GM18907 (cell line): ENCODE data around the gene NR3C2.

ENCODE experiments used
- ATAC-seq: cut with Tn5 transposase; IDR thresholded peaks from one replicate; pipeline ENCODE4 v1.9.1; 2021; ENCODE audit warnings: mild to moderate bottlenecking, moderate library complexity; ENCODE audit not compliant: unreplicated experiment

The NR3C2 gene

DNA sequence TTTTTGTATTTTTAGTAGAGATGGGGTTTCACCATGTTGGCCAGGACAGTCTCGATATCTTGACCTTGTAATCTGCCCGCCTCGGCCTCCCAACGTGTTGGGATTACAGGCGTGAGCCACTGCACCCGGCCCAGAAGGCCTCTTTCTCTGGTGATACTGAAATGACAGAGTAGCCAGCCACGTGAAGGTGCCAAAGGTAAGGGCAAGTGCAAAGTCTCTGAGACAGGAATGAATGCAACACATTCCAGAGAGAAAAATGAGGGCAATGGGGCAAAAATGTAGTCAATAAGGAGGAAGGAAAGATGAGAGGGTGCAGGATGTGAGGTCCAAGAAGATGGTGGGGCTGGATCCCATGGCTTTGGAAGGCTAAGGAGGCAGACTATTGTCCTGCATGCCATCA, 176.0 kb downstream of the NR3C2 start:
- ATAC-seq = no peak

- ATAC-seq = no peak
Measured at GRCh38 chr4:148265627-148266026, 176.6 kb downstream of the NR3C2 start.

DNA sequence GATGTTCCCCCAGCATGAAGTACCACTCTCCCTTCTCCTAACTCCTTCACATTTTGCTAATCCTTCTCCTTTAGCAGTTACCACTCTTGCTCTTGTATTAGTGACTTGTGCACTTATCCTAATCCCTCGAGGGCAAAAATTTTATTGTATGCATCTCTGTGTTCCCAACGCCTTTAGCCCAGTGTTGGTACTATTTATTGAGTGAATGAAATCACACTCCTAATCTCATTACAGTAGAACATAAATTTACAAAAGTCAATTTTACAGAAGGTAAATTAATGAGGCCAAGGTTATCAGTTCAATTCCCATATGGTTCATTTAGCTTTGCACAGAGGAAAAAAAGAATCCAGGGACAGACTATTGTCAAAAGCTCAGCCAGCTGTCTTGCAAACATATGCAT, 178.4 kb downstream of the NR3C2 start:
- ATAC-seq = no peak

DNA sequence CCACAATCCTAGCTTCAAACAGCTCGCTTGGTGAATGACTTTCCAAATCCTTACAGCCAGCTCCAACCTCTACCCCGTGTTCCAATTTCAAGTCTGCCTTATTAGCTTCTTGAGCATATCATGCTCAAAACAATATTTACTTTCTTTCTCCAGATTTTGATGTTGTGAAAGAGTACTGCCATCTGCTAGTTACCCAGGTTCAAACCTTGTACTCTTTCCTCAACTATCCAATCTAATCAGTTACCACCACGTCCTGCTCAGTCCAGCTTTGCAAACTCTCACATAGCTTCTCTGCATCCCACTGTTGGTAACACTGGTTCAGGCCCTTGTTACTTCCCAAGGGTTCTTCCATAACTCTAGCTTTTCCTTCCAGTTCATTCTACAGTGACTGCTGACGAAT, 179.1 kb downstream of the NR3C2 start:
- ATAC-seq = no peak

DNA sequence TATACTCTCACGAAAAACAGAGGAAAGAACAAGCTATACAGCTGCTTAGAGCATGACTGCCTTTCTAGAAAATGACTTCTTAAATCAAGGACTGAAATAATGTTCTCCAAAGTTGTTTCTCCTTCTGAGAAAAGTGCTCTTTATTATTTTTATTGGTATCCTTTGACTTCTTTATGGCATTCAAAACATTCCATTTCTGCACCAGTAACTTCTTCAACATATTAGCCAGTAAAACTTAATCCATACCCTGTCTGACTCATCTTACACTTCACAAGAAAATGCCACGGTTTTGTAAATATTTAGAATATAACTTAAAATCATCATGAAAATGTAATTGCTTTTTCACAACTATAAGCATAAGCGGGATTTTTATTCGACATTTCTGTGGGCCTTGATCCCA, 180.4 kb downstream of the NR3C2 start:
- no peak for ATAC-seq

GRCh38 chr4:148259841-148260240, 182.4 kb downstream of the NR3C2 start:
- ATAC-seq = no peak

DNA sequence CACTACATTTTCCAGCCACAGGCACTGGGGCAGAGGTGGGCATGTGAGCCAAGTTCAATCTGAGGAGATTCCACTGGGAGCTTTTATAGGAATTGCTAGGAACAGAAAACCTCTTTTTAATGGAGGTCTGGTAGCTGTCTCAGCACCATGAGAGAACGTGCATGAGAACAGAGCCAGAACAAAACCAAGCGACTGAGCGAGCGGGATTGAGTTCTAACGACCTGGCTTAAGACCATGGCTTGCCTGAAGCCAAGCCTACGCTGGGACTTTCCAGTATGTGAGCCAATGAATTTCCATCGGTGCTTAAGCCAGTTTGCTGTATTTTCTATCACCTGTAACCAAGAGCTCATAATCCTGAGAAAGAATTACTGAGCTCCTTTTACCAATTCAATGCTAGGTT, 183.7 kb downstream of the NR3C2 start:
- no peak for ATAC-seq

DNA sequence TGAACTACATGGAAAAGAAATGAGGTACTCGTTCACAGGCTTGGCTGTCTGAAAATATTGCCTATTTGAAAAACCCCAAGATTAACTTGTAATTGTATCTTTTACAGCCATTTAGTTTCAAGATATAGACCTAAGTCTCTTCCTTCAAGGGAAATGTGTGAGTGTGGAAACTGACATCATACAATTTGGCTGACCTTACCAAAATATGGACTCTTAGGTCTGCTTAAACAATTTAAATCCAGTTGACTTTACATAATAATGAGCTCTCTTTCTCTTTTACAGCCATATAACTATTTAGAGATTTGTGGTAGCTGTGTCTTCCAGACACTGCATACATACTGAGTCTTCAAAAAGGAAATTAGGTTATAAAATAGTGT, 186.9 kb downstream of the NR3C2 start:
- no peak for ATAC-seq

DNA sequence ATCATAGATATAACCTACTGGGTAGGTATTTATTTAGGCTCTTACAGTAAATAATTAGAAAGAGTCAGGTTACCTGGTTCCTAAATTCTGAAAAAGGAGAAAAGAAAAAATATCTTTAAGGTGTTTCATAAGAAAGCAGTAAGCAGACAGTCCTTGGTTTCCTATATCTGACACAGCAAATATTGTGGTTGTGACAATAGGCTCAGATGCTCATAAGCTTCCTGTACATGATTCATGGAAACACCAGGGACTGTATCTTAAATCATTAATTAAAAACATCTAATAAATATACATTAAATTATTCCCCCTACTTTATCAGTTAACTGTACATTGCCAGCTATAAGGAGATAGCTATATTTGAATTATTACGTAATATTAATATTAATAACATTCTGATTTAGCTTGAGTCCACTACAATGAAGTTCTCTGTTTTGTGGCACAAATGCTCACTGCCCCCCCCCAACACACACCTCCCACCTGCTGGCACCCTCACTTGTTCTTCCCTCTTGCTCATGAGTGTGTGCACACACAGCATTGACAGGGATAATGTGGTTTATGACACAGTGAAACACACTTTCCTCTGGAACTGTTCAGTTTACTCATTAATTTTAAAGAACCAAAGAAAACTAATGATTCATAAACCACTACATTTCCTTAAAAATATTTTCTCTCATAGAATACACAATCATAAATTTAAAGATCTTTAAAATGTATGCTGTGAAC, 187.4 kb downstream of the NR3C2 start:
- ATAC-seq = no peak

- ATAC-seq = no peak
Measured at GRCh38 chr4:148253768-148254167, 188.4 kb downstream of the NR3C2 start.

GRCh38 chr4:148248824-148249223, 193.4 kb downstream of the NR3C2 start:
- ATAC-seq = no peak

DNA sequence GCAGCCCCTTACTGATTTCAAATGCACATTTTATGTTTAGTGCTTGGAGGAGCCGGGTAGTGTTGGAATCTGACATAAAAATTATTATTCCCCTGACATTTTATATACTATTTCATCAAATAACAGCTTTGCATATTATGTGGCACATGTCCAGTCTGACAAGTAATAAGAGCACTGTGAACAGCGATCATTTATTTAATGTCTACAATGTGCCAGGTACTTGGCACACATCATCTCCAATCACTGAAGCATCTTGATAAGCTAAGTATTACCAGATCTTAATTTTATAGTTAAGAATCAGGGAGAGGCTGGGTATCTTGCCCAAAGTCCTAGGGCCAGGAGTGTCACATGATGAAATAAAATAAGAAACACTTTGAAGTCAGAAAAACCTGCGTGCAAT, 197.2 kb downstream of the NR3C2 start:
- ATAC-seq = no peak

- no peak for ATAC-seq
Measured at GRCh38 chr4:148243837-148244236, 198.4 kb downstream of the NR3C2 start.

DNA sequence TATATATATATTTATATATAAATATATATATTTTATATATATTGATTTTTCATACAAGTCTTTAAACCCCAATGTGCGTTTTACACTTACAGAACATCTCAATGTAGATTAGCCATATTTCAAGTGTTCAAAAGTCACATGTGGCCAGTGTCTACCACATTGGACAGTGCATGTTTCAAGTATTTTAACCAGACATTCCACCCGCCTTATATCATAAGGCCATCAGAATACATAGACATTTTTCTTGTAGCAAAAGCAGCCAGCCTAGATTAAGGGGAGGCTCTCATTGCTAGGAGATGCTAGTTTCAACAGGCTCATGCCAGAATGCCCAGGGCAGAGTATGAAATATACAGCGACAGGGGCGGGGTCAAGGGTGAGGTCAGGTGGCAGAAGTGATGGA, 202.0 kb downstream of the NR3C2 start:
- no peak for ATAC-seq

DNA sequence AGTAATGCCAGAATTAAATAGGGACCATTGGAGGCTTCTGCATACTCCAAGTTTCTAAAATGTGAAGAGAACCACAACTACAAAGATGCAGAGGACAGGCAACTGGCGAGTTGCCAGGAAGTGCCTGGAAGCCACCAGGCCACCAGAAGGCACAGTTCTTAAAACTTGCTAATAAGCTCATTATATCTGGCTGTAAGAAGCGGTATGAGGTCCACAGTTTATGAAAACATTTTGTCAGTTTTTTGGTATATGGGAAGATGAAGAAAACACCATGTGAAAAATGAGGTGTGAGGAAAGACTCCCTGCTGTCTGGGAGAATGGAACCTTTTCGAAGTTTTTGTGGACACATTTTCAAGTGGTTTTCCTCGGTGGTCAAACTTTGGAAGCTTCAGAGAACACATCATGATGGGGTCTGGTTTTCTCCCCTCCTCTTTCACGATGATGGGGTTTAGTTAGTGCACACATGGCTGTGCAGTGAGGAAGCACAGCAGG, 202.7 kb downstream of the NR3C2 start:
- ATAC-seq = no peak

- no peak for ATAC-seq
Measured at GRCh38 chr4:148238811-148239493, 203.3 kb downstream of the NR3C2 start.

GRCh38 chr4:148238086-148238485, 204.1 kb downstream of the NR3C2 start:
- ATAC-seq = no peak

DNA sequence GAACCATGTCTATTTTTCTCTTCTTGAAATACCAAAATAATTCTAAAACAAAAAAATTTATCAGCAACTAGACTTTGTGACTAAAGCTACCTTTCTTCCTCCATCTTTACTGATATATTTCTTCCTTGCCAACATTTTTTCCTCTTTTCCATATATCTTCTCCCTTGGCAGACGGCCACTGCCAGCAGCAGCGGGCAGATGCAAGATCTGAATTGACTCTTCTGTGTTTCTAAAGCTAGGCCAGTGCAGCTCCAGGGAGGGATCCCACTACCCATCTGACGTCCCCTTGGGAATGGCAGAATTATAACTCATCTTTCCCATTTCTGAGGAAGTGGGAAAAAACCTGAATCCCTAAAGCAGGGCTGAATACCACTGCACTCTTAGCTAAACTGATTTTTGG, 206.4 kb downstream of the NR3C2 start:
- ATAC-seq = no peak

DNA sequence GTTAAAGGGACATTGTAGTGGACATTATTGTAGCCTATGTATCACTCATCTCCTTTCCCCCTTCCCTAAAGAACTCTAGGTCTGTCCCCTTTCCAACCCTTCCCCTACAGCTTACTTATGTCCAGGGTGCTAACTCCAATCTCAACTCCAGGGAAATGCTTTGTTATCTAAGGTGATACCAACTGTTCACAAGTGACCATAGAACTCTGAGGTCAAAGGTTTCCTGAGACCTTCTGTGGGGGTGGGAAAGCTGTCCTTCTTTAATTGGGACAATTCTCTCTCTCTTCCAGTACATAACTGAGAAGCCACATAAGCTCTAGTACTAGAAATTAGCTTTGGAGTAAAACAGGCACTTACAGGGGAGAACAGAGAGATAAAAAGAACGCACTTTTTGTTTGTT, 212.4 kb downstream of the NR3C2 start:
- ATAC-seq = no peak

- no peak for ATAC-seq
Measured at GRCh38 chr4:148229028-148229427, 213.2 kb downstream of the NR3C2 start.

- ATAC-seq = no peak
Measured at GRCh38 chr4:148227147-148227546, 215.1 kb downstream of the NR3C2 start.

DNA sequence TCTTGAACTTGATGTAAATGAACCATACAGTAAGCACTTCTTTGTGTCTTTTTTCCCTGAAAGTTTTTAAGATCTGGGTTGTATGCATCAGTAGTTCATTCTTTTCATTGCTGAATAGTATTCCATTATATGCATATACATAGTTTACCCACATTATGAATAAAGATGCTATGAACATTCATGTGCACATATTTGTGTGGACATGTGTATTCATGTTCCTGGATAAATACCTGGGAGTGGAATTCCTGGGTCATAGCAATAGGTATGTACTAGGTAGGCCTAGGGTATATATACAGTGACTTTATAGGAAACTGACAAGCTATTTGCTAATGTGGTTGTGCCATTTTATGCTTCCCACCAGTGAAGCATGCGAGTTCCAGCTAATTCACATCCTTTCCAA, 215.9 kb downstream of the NR3C2 start:
- no peak for ATAC-seq

DNA sequence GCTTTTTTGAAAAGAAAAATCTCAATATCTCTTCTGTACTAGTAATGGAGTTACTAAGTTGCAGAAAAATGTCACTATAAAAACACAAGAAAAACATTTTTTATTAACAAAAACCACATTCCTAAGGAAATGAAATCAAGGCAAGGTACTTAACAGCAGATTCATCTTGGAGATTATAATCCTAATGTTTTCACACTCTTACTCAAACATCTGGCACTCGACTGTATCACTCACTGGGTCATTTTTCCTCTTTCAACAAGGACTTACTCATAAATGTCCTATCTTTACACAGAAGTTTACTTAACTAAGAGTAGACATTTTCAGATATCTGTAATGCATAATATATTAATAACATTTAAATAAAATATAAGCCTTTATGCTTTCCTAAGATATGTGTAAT, 216.6 kb downstream of the NR3C2 start:
- ATAC-seq = no peak
